Measurements from ENCODE around the gene BARD1.

DNA sequence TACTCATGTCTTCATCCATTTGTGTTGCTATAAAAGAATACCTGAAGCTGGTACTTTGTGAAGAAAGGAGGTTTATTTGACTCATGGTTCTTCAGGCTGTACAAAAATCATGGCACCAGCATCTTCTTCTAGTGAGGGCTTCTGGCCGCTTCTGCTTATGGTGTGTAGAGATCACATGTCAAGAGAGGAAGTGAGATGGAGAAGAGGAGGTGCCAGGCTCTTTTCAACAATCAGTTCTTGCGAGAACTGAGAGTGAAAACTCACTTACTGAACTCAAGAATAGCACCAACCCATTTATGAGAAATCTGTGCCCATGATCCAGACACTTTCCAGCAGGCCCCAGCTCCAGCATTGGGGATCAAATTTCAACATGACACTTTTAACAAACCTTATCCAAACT, 30.0 kb upstream of the BARD1 start:
- TF ChIP-seq CTCF (IDR thresholded peaks at IDR 0.05) (no peak), POLR2AphosphoS5 (IDR thresholded peaks at IDR 0.05) (no peak), POLR2A (IDR thresholded peaks at IDR 0.05) (no peak)

Measured in upper lobe of left lung (tissue), 4 donors.